B cell (primary cell): ENCODE measurements around the gene KIF26B.

ENCODE experiments used
- EZH2 ChIP-seq: IDR thresholded peaks from 2 replicates; pipeline ENCODE4 v1.6.1; 2012; ENCODE audit warnings: borderline replicate concordance, low read depth, mild to moderate bottlenecking, moderate library complexity, low read length; ENCODE audit not compliant: insufficient read depth, poor library complexity, severe bottlenecking
- TF ChIP-seq, protein P1 (sequence below): fragments of 200-600 bp; IDR thresholded peaks from one replicate; pipeline ENCODE4 v1.8.0; 2022; ENCODE audit warnings: antibody characterized with exemption, mild to moderate bottlenecking

DNA sequence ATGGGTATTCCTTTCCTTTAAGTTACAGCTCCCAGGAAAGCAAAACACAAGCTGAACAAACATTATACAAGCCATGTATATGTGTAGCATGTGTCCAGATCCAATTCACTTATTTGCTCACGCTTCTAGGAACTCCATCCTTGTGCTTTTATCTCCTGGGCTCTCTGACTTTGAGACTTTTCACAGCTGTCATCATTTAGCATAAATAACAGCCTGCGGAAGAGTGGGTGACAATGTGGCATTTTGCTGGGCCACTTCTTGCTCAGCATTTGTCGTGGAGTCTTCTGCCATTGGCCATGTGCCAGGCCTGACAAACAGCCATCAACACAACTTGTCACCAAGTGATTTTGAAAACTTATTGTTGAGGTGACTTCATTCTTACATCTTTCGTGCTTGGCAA, 164.3 kb downstream of the KIF26B start:
- TF ChIP-seq, protein P1, sequence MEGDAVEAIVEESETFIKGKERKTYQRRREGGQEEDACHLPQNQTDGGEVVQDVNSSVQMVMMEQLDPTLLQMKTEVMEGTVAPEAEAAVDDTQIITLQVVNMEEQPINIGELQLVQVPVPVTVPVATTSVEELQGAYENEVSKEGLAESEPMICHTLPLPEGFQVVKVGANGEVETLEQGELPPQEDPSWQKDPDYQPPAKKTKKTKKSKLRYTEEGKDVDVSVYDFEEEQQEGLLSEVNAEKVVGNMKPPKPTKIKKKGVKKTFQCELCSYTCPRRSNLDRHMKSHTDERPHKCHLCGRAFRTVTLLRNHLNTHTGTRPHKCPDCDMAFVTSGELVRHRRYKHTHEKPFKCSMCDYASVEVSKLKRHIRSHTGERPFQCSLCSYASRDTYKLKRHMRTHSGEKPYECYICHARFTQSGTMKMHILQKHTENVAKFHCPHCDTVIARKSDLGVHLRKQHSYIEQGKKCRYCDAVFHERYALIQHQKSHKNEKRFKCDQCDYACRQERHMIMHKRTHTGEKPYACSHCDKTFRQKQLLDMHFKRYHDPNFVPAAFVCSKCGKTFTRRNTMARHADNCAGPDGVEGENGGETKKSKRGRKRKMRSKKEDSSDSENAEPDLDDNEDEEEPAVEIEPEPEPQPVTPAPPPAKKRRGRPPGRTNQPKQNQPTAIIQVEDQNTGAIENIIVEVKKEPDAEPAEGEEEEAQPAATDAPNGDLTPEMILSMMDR = no peak
- TF ChIP-seq EZH2 = no peak
